ENCODE measurements around the gene TIE1.
A peak's percentile ranks its signal among the peaks of the same experiment; 100 is the strongest.

The TIE1 gene

GRCh38 chr1:43322506-43322905 lies 21.7 kb downstream of the TIE1 start:
- no peak for ATAC-seq
- Mint-ChIP-seq H3K27ac (no peak overlapping the region), H3K36me3 (peaks cover 8% of the 10 kb centered on the region), H3K9me3 (peaks cover 10% of the 10 kb centered on the region), H3K27me3 (no peaks in the 10 kb centered on the region), H3K4me3 (no peak overlapping the region), H3K4me1 (peaks cover 5% of the 10 kb centered on the region)

- peaks cover 8% of the 10 kb centered on the region for H3K36me3 Mint-ChIP-seq
- peaks cover 10% of the 10 kb centered on the region for H3K9me3 Mint-ChIP-seq
- no peaks in the 10 kb centered on the region for H3K27me3 Mint-ChIP-seq
- H3K27ac Mint-ChIP-seq = no peak overlapping the region
- ATAC-seq = no peak
- no peak overlapping the region for H3K4me3 Mint-ChIP-seq
- peaks cover under 1% of the 10 kb centered on the region for H3K4me1 Mint-ChIP-seq
Measured at GRCh38 chr1:43324810-43325209, 24.0 kb downstream of the TIE1 start.

- no peaks in the 10 kb centered on the region for H3K27me3 Mint-ChIP-seq
- ATAC-seq = no peak
- no peak overlapping the region for H3K4me3 Mint-ChIP-seq
- peaks cover 6% of the 10 kb centered on the region for H3K4me1 Mint-ChIP-seq
- H3K9me3 Mint-ChIP-seq = peaks cover 10% of the 10 kb centered on the region
- H3K27ac Mint-ChIP-seq = no peak overlapping the region
- peaks cover 8% of the 10 kb centered on the region for H3K36me3 Mint-ChIP-seq
Measured at GRCh38 chr1:43325381-43325780, 24.6 kb downstream of the TIE1 start.

GRCh38 chr1:43327549-43328292 lies 26.9 kb downstream of the TIE1 start:
- Mint-ChIP-seq H3K4me3 (no peak overlapping the region), H3K4me1 (peaks cover 8% of the 10 kb centered on the region), H3K36me3 (peaks cover 8% of the 10 kb centered on the region), H3K9me3 (peaks cover 10% of the 10 kb centered on the region), H3K27me3 (no peaks in the 10 kb centered on the region), H3K27ac (no peak overlapping the region)
- no peak for ATAC-seq

- Mint-ChIP-seq H3K9me3 (peaks cover 2% of the 10 kb centered on the region), H3K27me3 (no peaks in the 10 kb centered on the region), H3K27ac (no peak overlapping the region), H3K4me3 (no peak overlapping the region), H3K4me1 (peaks cover 8% of the 10 kb centered on the region), H3K36me3 (peaks cover under 1% of the 10 kb centered on the region)
- peak; percentile 73 for ATAC-seq
Measured at GRCh38 chr1:43329995-43330751, 29.4 kb downstream of the TIE1 start.

- no peaks in the 10 kb centered on the region for H3K27me3 Mint-ChIP-seq
- ATAC-seq = no peak
- no peaks in the 10 kb centered on the region for H3K9me3 Mint-ChIP-seq
- H3K36me3 Mint-ChIP-seq = no peaks in the 10 kb centered on the region
- H3K4me3 Mint-ChIP-seq = no peak overlapping the region
- peaks cover 8% of the 10 kb centered on the region for H3K4me1 Mint-ChIP-seq
- H3K27ac Mint-ChIP-seq = no peak overlapping the region
Measured at GRCh38 chr1:43331688-43332087, 30.9 kb downstream of the TIE1 start.

GRCh38 chr1:43334453-43335205 lies 33.8 kb downstream of the TIE1 start:
- H3K36me3 Mint-ChIP-seq = no peaks in the 10 kb centered on the region
- H3K4me3 Mint-ChIP-seq = no peak overlapping the region
- no peaks in the 10 kb centered on the region for H3K9me3 Mint-ChIP-seq
- no peaks in the 10 kb centered on the region for H3K27me3 Mint-ChIP-seq
- H3K4me1 Mint-ChIP-seq = peaks cover 8% of the 10 kb centered on the region
- ATAC-seq = no peak
- no peak overlapping the region for H3K27ac Mint-ChIP-seq

- Mint-ChIP-seq H3K4me1 (no peaks in the 10 kb centered on the region), H3K9me3 (no peaks in the 10 kb centered on the region), H3K36me3 (no peaks in the 10 kb centered on the region), H3K27ac (no peak within 1 kb of the TSS), H3K4me3 (no peak within 1 kb of the TSS), H3K27me3 (no peaks in the 10 kb centered on the region)
- peak; percentile 54 for ATAC-seq
Measured at GRCh38 chr1:43337588-43337987, 36.8 kb downstream of the TIE1 start, which contains the start of gene MPL. Gene MPL, plus strand, starts transcription at chr1:43337818. Its CDS starts 31 bp downstream, at chr1:43337849.

GRCh38 chr1:43338001-43338400 lies 37.2 kb downstream of the TIE1 start:
- Mint-ChIP-seq H3K4me3 (no peak overlapping the region), H3K9me3 (no peaks in the 10 kb centered on the region), H3K36me3 (no peaks in the 10 kb centered on the region), H3K27ac (no peak overlapping the region), H3K4me1 (no peaks in the 10 kb centered on the region), H3K27me3 (no peaks in the 10 kb centered on the region)
- no peak for ATAC-seq

- ATAC-seq = no peak
- no peaks in the 10 kb centered on the region for H3K27me3 Mint-ChIP-seq
- no peak overlapping the region for H3K4me3 Mint-ChIP-seq
- no peak overlapping the region for H3K27ac Mint-ChIP-seq
- no peaks in the 10 kb centered on the region for H3K4me1 Mint-ChIP-seq
- no peaks in the 10 kb centered on the region for H3K9me3 Mint-ChIP-seq
- no peaks in the 10 kb centered on the region for H3K36me3 Mint-ChIP-seq
Measured at GRCh38 chr1:43339584-43340232, 38.9 kb downstream of the TIE1 start.

- Mint-ChIP-seq H3K36me3 (no peaks in the 10 kb centered on the region), H3K9me3 (no peaks in the 10 kb centered on the region), H3K27ac (no peak overlapping the region), H3K4me3 (no peak overlapping the region), H3K27me3 (no peaks in the 10 kb centered on the region), H3K4me1 (no peaks in the 10 kb centered on the region)
- no peak for ATAC-seq
Measured at GRCh38 chr1:43340559-43340958, 39.8 kb downstream of the TIE1 start.

GRCh38 chr1:43344267-43344850 lies 43.6 kb downstream of the TIE1 start:
- Mint-ChIP-seq H3K36me3 (no peaks in the 10 kb centered on the region), H3K4me3 (no peak overlapping the region), H3K4me1 (peaks cover 1% of the 10 kb centered on the region), H3K27me3 (no peaks in the 10 kb centered on the region), H3K9me3 (no peaks in the 10 kb centered on the region), H3K27ac (no peak overlapping the region)
- ATAC-seq = no peak

- no peak for ATAC-seq
- no peak overlapping the region for H3K4me3 Mint-ChIP-seq
- no peaks in the 10 kb centered on the region for H3K36me3 Mint-ChIP-seq
- H3K27me3 Mint-ChIP-seq = no peaks in the 10 kb centered on the region
- no peak overlapping the region for H3K27ac Mint-ChIP-seq
- H3K9me3 Mint-ChIP-seq = no peaks in the 10 kb centered on the region
- peaks cover 8% of the 10 kb centered on the region for H3K4me1 Mint-ChIP-seq
Measured at GRCh38 chr1:43345120-43345519, 44.3 kb downstream of the TIE1 start.

- no peaks in the 10 kb centered on the region for H3K27me3 Mint-ChIP-seq
- peaks cover 8% of the 10 kb centered on the region for H3K4me1 Mint-ChIP-seq
- H3K27ac Mint-ChIP-seq = no peak overlapping the region
- no peaks in the 10 kb centered on the region for H3K36me3 Mint-ChIP-seq
- ATAC-seq = no peak
- H3K9me3 Mint-ChIP-seq = no peaks in the 10 kb centered on the region
- no peak overlapping the region for H3K4me3 Mint-ChIP-seq
Measured at GRCh38 chr1:43346636-43347035, 45.9 kb downstream of the TIE1 start.
